ENCODE results near the gene UBL3.

DNA sequence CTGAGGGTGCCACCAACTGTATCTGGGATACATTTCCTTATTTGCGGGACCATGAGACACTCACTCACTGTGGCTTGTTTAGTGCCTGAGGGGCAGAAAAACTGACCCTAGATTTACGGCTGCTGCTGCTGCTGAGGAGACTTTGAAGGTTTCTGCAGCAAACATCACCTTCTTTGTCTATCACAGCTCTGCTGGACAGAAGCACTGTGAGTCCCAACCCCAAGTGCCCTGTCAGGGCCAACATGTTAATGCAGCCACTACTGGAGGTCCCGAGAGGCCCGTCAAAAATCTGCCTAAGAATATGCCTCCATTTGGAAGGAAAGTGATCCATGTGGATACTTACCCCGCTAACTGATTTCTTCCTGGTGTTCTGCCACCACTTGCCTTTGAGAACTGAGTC lies 37.3 kb upstream of the UBL3 start:
- TF ChIP-seq GATA3 (IDR thresholded peaks at IDR 0.05; ENCODE audit: low read depth, low read length): no peak
- TF ChIP-seq GATA2 (IDR thresholded peaks at IDR 0.05; ENCODE audit: low read depth, low read length): no peak

Measured in SH-SY5Y (cell line).